Uterus (tissue), 2 donors: ENCODE measurements around the gene PITX3.

Experiments used
- POLR2A ChIP-seq, 2 donors: fragments of 450-650 bp; IDR thresholded peaks; one replicate each; pipeline ENCODE4 v1.6.1; 2016; ENCODE audit warnings: antibody characterized with exemption in 2 of 2, mild to moderate bottlenecking in 1 of 2, moderate library complexity in 1 of 2
- TF ChIP-seq, protein P1 (sequence below), 4 experiments: fragments of 200-600 bp in 2 of 4; fragments of 450-650 bp in 2 of 4; sonication (generic) in 2 of 4; IDR thresholded peaks; one replicate each; pipeline ENCODE4 v1.5.1; 2016 to 2019; ENCODE audit warnings: antibody characterized with exemption in 4 of 4, mild to moderate bottlenecking in 2 of 4, moderate library complexity in 1 of 4

DNA sequence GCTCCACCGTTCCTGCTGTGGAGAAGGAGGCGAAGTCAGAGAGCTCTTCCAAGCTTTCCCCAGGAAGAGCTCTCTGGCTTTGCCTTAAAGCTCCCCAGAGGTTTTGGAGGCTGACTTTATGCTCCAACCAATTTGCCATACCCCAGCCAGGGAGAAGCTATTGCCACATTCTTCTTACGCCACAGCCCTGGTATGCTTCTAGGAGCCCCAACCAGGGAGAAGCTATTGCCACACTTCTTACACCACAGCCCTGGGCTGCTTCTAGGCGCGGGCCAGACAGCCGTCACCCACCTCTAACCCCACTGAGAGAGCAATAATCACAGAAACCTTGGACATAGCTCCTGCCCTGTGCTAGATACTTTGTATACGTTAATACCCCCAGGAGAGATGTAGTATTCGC lies 14.3 kb downstream of the PITX3 start:
- TF ChIP-seq, protein P1, sequence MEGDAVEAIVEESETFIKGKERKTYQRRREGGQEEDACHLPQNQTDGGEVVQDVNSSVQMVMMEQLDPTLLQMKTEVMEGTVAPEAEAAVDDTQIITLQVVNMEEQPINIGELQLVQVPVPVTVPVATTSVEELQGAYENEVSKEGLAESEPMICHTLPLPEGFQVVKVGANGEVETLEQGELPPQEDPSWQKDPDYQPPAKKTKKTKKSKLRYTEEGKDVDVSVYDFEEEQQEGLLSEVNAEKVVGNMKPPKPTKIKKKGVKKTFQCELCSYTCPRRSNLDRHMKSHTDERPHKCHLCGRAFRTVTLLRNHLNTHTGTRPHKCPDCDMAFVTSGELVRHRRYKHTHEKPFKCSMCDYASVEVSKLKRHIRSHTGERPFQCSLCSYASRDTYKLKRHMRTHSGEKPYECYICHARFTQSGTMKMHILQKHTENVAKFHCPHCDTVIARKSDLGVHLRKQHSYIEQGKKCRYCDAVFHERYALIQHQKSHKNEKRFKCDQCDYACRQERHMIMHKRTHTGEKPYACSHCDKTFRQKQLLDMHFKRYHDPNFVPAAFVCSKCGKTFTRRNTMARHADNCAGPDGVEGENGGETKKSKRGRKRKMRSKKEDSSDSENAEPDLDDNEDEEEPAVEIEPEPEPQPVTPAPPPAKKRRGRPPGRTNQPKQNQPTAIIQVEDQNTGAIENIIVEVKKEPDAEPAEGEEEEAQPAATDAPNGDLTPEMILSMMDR (IDR thresholded peaks at IDR 0.05), result no peak
- no peak for TF ChIP-seq POLR2A (IDR thresholded peaks at IDR 0.05)
